Measurements from ENCODE around the gene L3MBTL3. TPM values are rescaled to one million over a fixed set of nuclear protein-coding genes. Genes with fewer than 3 reads are reported as not detected.

L3MBTL3 gene
- 2.1 to 3.9 TPM (median 3.0 TPM) in 5 replicates for total RNA-seq (2022; extraction: Qiagen RNA extraction)

DNA sequence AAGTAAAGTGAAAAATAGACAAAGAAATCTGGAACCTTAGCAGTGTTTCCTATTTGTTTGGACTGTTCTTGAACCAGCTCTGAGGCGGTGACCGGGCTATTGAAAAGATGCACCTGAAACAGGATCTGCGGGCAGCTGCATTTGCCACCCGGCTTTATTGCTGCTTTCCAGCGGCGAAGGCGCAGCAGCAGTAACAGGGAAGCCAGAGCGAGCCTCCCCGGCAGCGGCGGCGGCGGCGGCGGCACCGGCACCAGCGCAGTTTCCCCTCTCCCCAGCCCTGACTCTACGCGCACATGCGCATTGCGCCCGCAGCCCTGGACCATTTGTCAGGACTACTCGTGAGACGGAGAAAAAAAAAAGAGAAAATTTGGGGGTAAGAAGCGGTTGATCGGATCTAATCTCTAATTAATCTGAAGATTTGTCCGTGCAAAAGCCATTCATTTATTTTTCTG, at the start of gene L3MBTL3:
Gene L3MBTL3 (plus strand): TSS at position 290 of the 452 bp plus-strand sequence. CDS start 24,119 bp downstream, outside the sequence.

Other genes with a start within 250 kb of the L3MBTL3 start
- not detected in 5 replicates for gene TMEM244, start 157.3 kb upstream of the L3MBTL3 start, total RNA-seq (2022; extraction: Qiagen RNA extraction)
- not detected in 5 replicates for gene SAMD3, start 204.4 kb downstream of the L3MBTL3 start, total RNA-seq (2022; extraction: Qiagen RNA extraction)

Measured in A549 treated with Hydrocortisone at 1 μM for 4 hours (cell line).